HEK293 (cell line): ENCODE results near the gene RNF31.

Source experiments
- CTCF ChIA-PET: fragments of 350-600 bp; formaldehyde crosslinking; extraction: SDS; loops from one replicate; lab custom pipeline; 2021; ENCODE audit warnings: antibody characterized with exemption; lab: Yijun Ruan, JAX
- POLR2A ChIA-PET: fragments of 300-600 bp; formaldehyde crosslinking; extraction: SDS; loops from one replicate; lab custom pipeline; 2020; ENCODE audit warnings: antibody characterized with exemption, inconsistent platforms; lab: Yijun Ruan, JAX
- H3K27ac ChIP-seq: fragments of 200-500 bp; sonication (Bioruptor generic); 2 replicates; pipeline ENCODE4 v1.5.1; 2014; ENCODE audit warnings: low read depth, low read length, control low read depth, inconsistent platforms; ENCODE audit errors: extremely low read depth
- H3K36me3 ChIP-seq, 2 experiments: fragments of 200-500 bp in 1 of 2; sonication (Bioruptor generic) in 1 of 2; 1 replicate in 1 of 2; 2 replicates in 1 of 2; pipeline ENCODE4 v1.5.1; 2014 to 2017; ENCODE audit warnings: inconsistent platforms in 2 of 2, low read length in 2 of 2; ENCODE audit not compliant: control insufficient read depth in 2 of 2, insufficient read depth in 1 of 2
- H3K4me1 ChIP-seq: fragments of 200-500 bp; sonication (Bioruptor generic); 2 replicates; pipeline ENCODE4 v1.5.1; 2014; ENCODE audit warnings: mild to moderate bottlenecking, low read length, inconsistent platforms; ENCODE audit not compliant: control insufficient read depth, insufficient read depth
- H3K4me3 ChIP-seq: 2 replicates; pipeline ENCODE4 v1.5.1; 2011; ENCODE audit warnings: low read depth, mild to moderate bottlenecking, control low read depth, low read length, moderate library complexity
- H3K9me3 ChIP-seq: fragments of 200-500 bp; sonication (Bioruptor generic); 2 replicates; pipeline ENCODE4 v1.5.1; 2014; ENCODE audit warnings: low read depth, low read length, inconsistent platforms; ENCODE audit not compliant: control insufficient read depth, insufficient read depth
- FEZF1 ChIP-seq: fragments of 450-650 bp; formaldehyde crosslinking; IDR thresholded peaks from 2 replicates; pipeline ENCODE4 v1.5.1; 2016; ENCODE audit warnings: missing biosample characterization, missing genetic modification characterization
- HOXC10 ChIP-seq: sonication (generic); formaldehyde crosslinking; IDR thresholded peaks from 2 replicates; pipeline ENCODE4 v1.8.1; 2023; ENCODE audit warnings: mild to moderate bottlenecking, missing genetic modification reagents
- KLF10 ChIP-seq: fragments of 450-650 bp; IDR thresholded peaks from 2 replicates; pipeline ENCODE4 v1.5.1; 2018; ENCODE audit warnings: missing biosample characterization, mild to moderate bottlenecking, missing genetic modification characterization
- KLF8 ChIP-seq: fragments of 450-650 bp; formaldehyde crosslinking; IDR thresholded peaks from 2 replicates; pipeline ENCODE4 v1.5.1; 2016; ENCODE audit warnings: missing biosample characterization, missing genetic modification characterization
- OSR2 ChIP-seq: fragments of 450-650 bp; formaldehyde crosslinking; IDR thresholded peaks from 2 replicates; pipeline ENCODE4 v1.5.1; 2016; ENCODE audit warnings: missing biosample characterization, missing genetic modification characterization
- TCF7L2 ChIP-seq: IDR thresholded peaks from 2 replicates; pipeline ENCODE4 v1.6.1; 2011; ENCODE audit warnings: low read depth, mild to moderate bottlenecking, inconsistent platforms, low read length, moderate library complexity, borderline replicate concordance
- ZBTB7A ChIP-seq: fragments of 450-650 bp; formaldehyde crosslinking; IDR thresholded peaks from 2 replicates; pipeline ENCODE4 v1.5.1; 2016; ENCODE audit warnings: low read depth, missing biosample characterization, missing genetic modification characterization
- ZNF169 ChIP-seq: fragments of 450-650 bp; formaldehyde crosslinking; IDR thresholded peaks from 2 replicates; pipeline ENCODE4 v1.5.1; 2016; ENCODE audit warnings: missing biosample characterization, missing genetic modification characterization
- ZNF184 ChIP-seq: fragments of 450-650 bp; IDR thresholded peaks from 2 replicates; pipeline ENCODE4 v1.5.1; 2018; ENCODE audit warnings: missing biosample characterization, mild to moderate bottlenecking, missing genetic modification characterization
- ZNF211 ChIP-seq: fragments of 450-650 bp; formaldehyde crosslinking; IDR thresholded peaks from 2 replicates; pipeline ENCODE4 v1.5.1; 2016; ENCODE audit warnings: low read depth, missing biosample characterization, missing genetic modification characterization
- ZNF266 ChIP-seq: fragments of 450-650 bp; formaldehyde crosslinking; IDR thresholded peaks from 2 replicates; pipeline ENCODE4 v1.5.1; 2016; ENCODE audit warnings: missing biosample characterization, missing genetic modification characterization, low read depth
- ZNF292 ChIP-seq: fragments of 450-650 bp; formaldehyde crosslinking; IDR thresholded peaks from 2 replicates; pipeline ENCODE4 v1.5.1; 2016; ENCODE audit warnings: low read depth, missing biosample characterization, missing genetic modification characterization, borderline replicate concordance
- ZNF324 ChIP-seq: fragments of 450-650 bp; formaldehyde crosslinking; IDR thresholded peaks from 2 replicates; pipeline ENCODE4 v1.5.1; 2016; ENCODE audit warnings: missing biosample characterization, missing genetic modification characterization
- ZNF423 ChIP-seq: fragments of 450-650 bp; formaldehyde crosslinking; IDR thresholded peaks from 2 replicates; pipeline ENCODE4 v1.5.1; 2016; ENCODE audit warnings: missing biosample characterization, missing genetic modification characterization
- ZNF473 ChIP-seq: fragments of 450-650 bp; formaldehyde crosslinking; IDR thresholded peaks from 2 replicates; pipeline ENCODE4 v1.5.1; 2017; ENCODE audit warnings: missing biosample characterization, missing genetic modification characterization
- ZNF555 ChIP-seq: fragments of 450-650 bp; formaldehyde crosslinking; conservative IDR thresholded peaks from 2 replicates; pipeline ENCODE4 v1.5.1; 2017; ENCODE audit warnings: missing biosample characterization, mild to moderate bottlenecking, missing genetic modification characterization, inconsistent platforms
- ZNF596 ChIP-seq: fragments of 450-650 bp; IDR thresholded peaks from 2 replicates; pipeline ENCODE4 v1.5.0; 2018; ENCODE audit warnings: missing biosample characterization, mild to moderate bottlenecking, missing genetic modification characterization, moderate library complexity
- ZNF664 ChIP-seq: fragments of 450-650 bp; formaldehyde crosslinking; IDR thresholded peaks from 2 replicates; pipeline ENCODE4 v1.5.1; 2016; ENCODE audit warnings: missing biosample characterization, missing genetic modification characterization
- ZNF76 ChIP-seq: fragments of 450-650 bp; formaldehyde crosslinking; IDR thresholded peaks from 2 replicates; pipeline ENCODE4; 2016; ENCODE audit warnings: low read depth, missing biosample characterization, missing genetic modification characterization, borderline replicate concordance
- ZNF791 ChIP-seq: fragments of 450-650 bp; formaldehyde crosslinking; IDR thresholded peaks from 2 replicates; pipeline ENCODE4 v1.5.1; 2016; ENCODE audit warnings: missing biosample characterization, missing genetic modification characterization
- ZNF792 ChIP-seq: fragments of 450-650 bp; formaldehyde crosslinking; IDR thresholded peaks from 2 replicates; pipeline ENCODE4 v1.5.1; 2016; ENCODE audit warnings: missing biosample characterization, missing genetic modification characterization
- TF ChIP-seq, protein P1 (sequence below): fragments of 450-650 bp; formaldehyde crosslinking; IDR thresholded peaks from 2 replicates; pipeline ENCODE4 v1.5.0; 2017; ENCODE audit warnings: missing biosample characterization, missing genetic modification characterization, borderline replicate concordance
- TF ChIP-seq, protein P2 (sequence below): fragments of 450-650 bp; formaldehyde crosslinking; IDR thresholded peaks from 2 replicates; pipeline ENCODE4 v1.5.1; 2016; ENCODE audit warnings: missing biosample characterization, missing genetic modification characterization
- TF ChIP-seq, protein P3 (sequence below): fragments of 450-650 bp; formaldehyde crosslinking; IDR thresholded peaks from 2 replicates; pipeline ENCODE4 v1.5.1; 2016; ENCODE audit warnings: missing biosample characterization, missing genetic modification characterization
- TF ChIP-seq, protein P4 (sequence below): fragments of 450-650 bp; formaldehyde crosslinking; IDR thresholded peaks from 2 replicates; pipeline ENCODE4 v1.5.1; 2016; ENCODE audit warnings: missing biosample characterization, missing genetic modification characterization

Gene RNF31

DNA sequence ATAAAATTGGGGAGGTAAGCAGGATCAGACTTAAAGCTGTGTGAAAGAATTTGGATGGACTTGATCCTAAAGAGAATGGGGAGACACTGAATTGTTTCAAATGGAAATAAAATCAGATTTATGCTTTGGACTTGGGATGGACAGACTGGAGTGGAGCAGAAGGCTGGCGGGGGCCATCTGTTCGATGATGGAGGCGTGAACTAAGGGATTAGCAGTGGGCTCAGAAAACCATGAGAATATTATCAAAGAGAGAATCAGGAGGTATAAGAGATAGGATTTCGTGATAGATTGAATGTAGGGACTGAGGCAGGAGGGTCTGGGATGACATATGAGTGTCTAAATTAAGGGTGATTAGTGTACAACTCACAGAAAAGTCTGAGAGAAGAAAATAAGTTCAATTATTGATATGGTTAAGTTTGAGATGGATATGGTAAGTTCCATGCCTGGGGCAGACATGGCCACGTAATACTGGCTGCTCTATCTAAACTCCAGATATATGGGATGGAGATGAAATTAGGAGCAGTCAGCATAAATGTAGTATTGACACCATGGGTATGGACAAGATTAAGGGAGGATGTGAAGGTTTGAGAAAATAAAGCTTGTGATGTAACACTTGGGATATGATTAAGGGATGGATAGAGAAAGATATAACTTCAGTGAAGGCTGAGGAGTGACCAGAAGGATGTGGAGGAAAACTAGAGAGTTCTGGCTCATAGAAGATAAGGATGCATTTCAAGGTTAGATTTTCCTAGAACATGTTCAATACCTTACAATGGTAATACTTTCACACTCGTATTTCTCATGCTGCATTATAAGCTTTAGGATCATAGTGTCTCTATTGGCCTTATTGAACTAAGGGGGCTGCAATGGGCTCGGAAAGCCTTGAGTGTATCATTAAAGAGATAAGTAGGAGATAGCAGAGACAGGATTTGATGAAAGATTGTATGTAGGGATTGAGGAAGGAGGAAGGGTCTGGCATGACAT, 57.2 kb downstream of the RNF31 start:
- CTCF ChIA-PET = interaction anchor here (0.6 to 0.7 kb wide), 2 partner anchors 9 to 148 kb away, joined by 3 to 4 read pairs; partner anchors contain the start of gene CHMP4A
- H3K36me3 ChIP-seq = peaks cover 18 to 63% of the 10 kb centered on the region in 2 experiments
- H3K4me1 ChIP-seq = no peaks in the 10 kb centered on the region
- POLR2A ChIA-PET = interaction anchor here (1.2 to 1.4 kb wide), 2 partner anchors 9 kb away, joined by 4 to 10 read pairs; partner anchors contain the start of genes CHMP4A and TM9SF1
- H3K27ac ChIP-seq = no peak overlapping the region
- no peaks in the 10 kb centered on the region for H3K9me3 ChIP-seq
- TF ChIP-seq ZNF792 (tag by site-specific recombination) = no peak
- no peak for TF ChIP-seq ZNF76 (tag by site-specific recombination)
- no peak for TF ChIP-seq ZNF473 (tag by site-specific recombination)
- TF ChIP-seq ZNF169 (tag by site-specific recombination) = no peak
- no peak for TF ChIP-seq FEZF1
- TF ChIP-seq ZNF266 (tag by site-specific recombination) = no peak
- TF ChIP-seq ZNF596 = no peak
- no peak for TF ChIP-seq KLF8
- TF ChIP-seq HOXC10 (CRISPR knock-in tag) = no peak
- TF ChIP-seq, protein P1, sequence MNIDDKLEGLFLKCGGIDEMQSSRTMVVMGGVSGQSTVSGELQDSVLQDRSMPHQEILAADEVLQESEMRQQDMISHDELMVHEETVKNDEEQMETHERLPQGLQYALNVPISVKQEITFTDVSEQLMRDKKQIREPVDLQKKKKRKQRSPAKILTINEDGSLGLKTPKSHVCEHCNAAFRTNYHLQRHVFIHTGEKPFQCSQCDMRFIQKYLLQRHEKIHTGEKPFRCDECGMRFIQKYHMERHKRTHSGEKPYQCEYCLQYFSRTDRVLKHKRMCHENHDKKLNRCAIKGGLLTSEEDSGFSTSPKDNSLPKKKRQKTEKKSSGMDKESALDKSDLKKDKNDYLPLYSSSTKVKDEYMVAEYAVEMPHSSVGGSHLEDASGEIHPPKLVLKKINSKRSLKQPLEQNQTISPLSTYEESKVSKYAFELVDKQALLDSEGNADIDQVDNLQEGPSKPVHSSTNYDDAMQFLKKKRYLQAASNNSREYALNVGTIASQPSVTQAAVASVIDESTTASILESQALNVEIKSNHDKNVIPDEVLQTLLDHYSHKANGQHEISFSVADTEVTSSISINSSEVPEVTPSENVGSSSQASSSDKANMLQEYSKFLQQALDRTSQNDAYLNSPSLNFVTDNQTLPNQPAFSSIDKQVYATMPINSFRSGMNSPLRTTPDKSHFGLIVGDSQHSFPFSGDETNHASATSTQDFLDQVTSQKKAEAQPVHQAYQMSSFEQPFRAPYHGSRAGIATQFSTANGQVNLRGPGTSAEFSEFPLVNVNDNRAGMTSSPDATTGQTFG (tag by site-specific recombination) = no peak
- TF ChIP-seq ZNF211 (tag by site-specific recombination) = no peak
- TF ChIP-seq ZNF292 (tag by site-specific recombination) = no peak
- TF ChIP-seq, protein P2, sequence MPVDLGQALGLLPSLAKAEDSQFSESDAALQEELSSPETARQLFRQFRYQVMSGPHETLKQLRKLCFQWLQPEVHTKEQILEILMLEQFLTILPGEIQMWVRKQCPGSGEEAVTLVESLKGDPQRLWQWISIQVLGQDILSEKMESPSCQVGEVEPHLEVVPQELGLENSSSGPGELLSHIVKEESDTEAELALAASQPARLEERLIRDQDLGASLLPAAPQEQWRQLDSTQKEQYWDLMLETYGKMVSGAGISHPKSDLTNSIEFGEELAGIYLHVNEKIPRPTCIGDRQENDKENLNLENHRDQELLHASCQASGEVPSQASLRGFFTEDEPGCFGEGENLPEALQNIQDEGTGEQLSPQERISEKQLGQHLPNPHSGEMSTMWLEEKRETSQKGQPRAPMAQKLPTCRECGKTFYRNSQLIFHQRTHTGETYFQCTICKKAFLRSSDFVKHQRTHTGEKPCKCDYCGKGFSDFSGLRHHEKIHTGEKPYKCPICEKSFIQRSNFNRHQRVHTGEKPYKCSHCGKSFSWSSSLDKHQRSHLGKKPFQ (tag by site-specific recombination) = no peak
- no peak for TF ChIP-seq ZNF555 (tag by site-specific recombination)
- TF ChIP-seq ZNF184 = no peak
- H3K4me3 ChIP-seq = no peak overlapping the region

DNA sequence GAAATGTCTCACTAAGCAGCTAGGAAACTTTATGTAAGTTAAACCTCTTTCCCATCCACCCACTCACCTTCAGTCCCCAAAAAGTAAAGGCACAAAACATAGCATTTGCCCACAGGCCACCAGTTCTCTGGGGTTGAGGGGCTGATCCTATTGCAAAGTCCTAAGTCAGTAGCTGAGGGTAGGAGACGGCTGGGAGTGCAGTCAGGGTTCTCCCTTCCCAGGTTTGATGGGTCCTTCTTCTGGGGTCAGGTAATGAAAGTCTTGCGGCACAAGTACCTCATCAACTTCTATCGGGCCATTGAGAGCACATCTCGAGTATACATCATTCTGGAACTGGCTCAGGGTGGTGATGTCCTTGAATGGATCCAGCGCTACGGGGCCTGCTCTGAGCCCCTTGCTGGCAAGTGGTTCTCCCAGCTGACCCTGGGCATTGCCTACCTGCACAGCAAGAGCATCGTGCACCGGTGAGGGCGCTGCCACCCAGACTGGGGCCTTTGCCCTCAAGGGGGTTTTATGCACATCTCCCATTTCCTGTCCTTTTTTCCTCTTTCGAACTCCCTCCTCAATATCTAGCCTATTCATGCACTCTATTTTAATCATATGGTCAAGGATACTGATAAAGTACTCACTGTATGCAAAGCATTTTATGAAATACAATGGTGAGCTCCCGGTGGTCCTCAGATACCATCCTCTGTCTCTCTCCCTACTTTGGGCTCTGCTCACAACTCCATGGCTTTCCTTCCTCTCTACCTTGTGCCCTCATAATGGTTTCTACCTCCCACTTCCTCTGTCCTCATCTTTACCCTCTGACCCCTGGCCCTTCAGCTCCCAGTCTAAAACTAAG, 59.2 kb downstream of the RNF31 start:
- no peak overlapping the region for H3K4me3 ChIP-seq
- H3K36me3 ChIP-seq = peaks cover 23 to 76% of the 10 kb centered on the region in 2 experiments
- no peak overlapping the region for H3K27ac ChIP-seq
- ChIA-PET CTCF (interaction anchor here (1.5 kb wide), 1 partner anchor 9 kb away, joined by 5 read pairs; the partner anchor contains the start of gene MDP1), POLR2A (interaction anchor here (1.5 kb wide), 1 partner anchor 11 kb away, joined by 5 read pairs; the partner anchor contains the start of gene TM9SF1)
- no peaks in the 10 kb centered on the region for H3K4me1 ChIP-seq
- no peaks in the 10 kb centered on the region for H3K9me3 ChIP-seq
- no peak for TF ChIP-seq ZNF664 (tag by site-specific recombination)
- no peak for TF ChIP-seq TCF7L2
- TF ChIP-seq, protein P3, sequence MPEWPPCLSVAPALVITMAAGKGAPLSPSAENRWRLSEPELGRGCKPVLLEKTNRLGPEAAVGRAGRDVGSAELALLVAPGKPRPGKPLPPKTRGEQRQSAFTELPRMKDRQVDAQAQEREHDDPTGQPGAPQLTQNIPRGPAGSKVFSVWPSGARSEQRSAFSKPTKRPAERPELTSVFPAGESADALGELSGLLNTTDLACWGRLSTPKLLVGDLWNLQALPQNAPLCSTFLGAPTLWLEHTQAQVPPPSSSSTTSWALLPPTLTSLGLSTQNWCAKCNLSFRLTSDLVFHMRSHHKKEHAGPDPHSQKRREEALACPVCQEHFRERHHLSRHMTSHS = no peak
- no peak for TF ChIP-seq ZBTB7A
- no peak for TF ChIP-seq KLF10 (tag by site-specific recombination)
- TF ChIP-seq ZNF423 (tag by site-specific recombination) = no peak
- TF ChIP-seq ZNF791 (tag by site-specific recombination) = no peak
- TF ChIP-seq, protein P4, sequence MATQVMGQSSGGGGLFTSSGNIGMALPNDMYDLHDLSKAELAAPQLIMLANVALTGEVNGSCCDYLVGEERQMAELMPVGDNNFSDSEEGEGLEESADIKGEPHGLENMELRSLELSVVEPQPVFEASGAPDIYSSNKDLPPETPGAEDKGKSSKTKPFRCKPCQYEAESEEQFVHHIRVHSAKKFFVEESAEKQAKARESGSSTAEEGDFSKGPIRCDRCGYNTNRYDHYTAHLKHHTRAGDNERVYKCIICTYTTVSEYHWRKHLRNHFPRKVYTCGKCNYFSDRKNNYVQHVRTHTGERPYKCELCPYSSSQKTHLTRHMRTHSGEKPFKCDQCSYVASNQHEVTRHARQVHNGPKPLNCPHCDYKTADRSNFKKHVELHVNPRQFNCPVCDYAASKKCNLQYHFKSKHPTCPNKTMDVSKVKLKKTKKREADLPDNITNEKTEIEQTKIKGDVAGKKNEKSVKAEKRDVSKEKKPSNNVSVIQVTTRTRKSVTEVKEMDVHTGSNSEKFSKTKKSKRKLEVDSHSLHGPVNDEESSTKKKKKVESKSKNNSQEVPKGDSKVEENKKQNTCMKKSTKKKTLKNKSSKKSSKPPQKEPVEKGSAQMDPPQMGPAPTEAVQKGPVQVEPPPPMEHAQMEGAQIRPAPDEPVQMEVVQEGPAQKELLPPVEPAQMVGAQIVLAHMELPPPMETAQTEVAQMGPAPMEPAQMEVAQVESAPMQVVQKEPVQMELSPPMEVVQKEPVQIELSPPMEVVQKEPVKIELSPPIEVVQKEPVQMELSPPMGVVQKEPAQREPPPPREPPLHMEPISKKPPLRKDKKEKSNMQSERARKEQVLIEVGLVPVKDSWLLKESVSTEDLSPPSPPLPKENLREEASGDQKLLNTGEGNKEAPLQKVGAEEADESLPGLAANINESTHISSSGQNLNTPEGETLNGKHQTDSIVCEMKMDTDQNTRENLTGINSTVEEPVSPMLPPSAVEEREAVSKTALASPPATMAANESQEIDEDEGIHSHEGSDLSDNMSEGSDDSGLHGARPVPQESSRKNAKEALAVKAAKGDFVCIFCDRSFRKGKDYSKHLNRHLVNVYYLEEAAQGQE (tag by site-specific recombination) = no peak
- no peak for TF ChIP-seq OSR2 (tag by site-specific recombination)
- TF ChIP-seq ZNF324 (tag by site-specific recombination) = no peak
